Measurements from ENCODE around the gene PPFIBP2. TPM values are rescaled to one million over a fixed set of nuclear protein-coding genes. Genes with fewer than 3 reads are reported as not detected.

Gene PPFIBP2
- total RNA-seq, 1 donor from 2014 or later, result 64.1 TPM

DNA sequence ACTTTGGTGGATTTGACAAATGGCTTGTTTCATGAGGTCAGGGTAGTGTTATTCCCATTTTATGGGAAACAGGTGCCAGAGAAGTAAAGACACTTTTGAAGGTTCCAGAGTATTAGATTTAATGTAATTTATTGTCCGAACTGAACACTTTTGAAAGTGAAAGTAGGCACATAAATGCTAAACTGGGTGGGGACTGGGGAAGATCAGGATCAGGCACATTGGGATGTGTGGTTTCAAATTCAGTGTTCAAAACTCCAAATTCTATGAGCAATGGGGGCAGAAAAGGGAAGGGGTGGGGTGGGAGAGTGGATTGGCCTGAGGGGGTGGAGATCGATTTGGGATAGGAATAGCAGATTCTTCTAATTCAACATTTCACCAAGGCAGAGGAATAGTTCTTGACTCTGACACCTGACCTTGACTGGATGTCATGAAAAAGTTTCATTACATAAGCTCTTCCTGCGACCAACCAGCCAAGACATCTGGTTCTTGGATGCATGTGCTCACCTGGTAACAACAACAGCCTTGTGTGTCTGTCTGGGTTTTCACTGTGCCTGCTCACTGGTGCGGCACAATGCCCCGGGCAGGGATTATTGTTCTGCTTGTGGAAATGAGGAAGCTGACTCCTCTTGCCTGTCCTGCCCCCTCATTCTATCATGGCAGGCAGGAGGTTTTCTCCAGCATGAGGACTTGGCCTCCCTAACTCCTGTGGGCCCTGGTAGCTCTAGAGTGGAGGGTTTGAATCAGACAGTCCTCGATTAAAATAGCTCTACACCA, 10.8 kb downstream of the PPFIBP2 start:
- H3K27ac Mint-ChIP-seq, result no peak overlapping the region
- no peak overlapping the region for H3K4me3 Mint-ChIP-seq (ENCODE audit: low read depth)
- no peaks in the 10 kb centered on the region for H3K9me3 Mint-ChIP-seq (ENCODE audit: low read depth)
- no peaks in the 10 kb centered on the region for H3K4me1 Mint-ChIP-seq (ENCODE audit: low read depth)
- DNase-seq (ENCODE audit: low spot score, unreplicated experiment), result no peak
- H3K36me3 Mint-ChIP-seq (ENCODE audit: insufficient read depth), result peaks cover 1% of the 10 kb centered on the region
- peaks cover 3% of the 10 kb centered on the region for H3K27me3 Mint-ChIP-seq
- no peak for TF ChIP-seq CTCF (IDR thresholded peaks at IDR 0.05; ENCODE audit: unreplicated experiment)

DNA sequence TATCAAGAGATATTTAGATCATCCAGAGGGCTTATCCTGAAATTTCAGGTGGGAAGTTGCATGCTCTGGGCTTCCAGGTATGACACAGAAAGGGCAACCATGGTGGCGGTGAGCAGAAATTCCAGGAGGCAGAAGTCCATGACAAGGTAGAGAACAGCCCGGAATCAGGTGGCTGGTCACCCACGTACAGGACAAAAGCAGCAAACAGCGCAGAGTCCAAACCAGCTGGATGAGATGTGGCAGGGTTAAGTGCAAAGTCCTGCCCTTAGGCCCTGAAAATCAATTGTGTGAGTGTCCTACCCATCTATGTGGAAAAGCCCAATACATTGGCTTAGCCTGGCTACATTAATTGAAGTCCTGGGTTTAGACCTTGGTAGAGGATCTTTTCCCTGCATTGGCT, 11.6 kb downstream of the PPFIBP2 start:
- no peak for TF ChIP-seq CTCF (IDR thresholded peaks at IDR 0.05; ENCODE audit: unreplicated experiment)
- no peak overlapping the region for H3K4me3 Mint-ChIP-seq (ENCODE audit: low read depth)
- H3K36me3 Mint-ChIP-seq (ENCODE audit: insufficient read depth), result no peaks in the 10 kb centered on the region
- H3K4me1 Mint-ChIP-seq (ENCODE audit: low read depth), result no peaks in the 10 kb centered on the region
- no peak overlapping the region for H3K27ac Mint-ChIP-seq
- no peak for DNase-seq (ENCODE audit: low spot score, unreplicated experiment)
- no peaks in the 10 kb centered on the region for H3K9me3 Mint-ChIP-seq (ENCODE audit: low read depth)
- H3K27me3 Mint-ChIP-seq, result peaks cover 3% of the 10 kb centered on the region

DNA sequence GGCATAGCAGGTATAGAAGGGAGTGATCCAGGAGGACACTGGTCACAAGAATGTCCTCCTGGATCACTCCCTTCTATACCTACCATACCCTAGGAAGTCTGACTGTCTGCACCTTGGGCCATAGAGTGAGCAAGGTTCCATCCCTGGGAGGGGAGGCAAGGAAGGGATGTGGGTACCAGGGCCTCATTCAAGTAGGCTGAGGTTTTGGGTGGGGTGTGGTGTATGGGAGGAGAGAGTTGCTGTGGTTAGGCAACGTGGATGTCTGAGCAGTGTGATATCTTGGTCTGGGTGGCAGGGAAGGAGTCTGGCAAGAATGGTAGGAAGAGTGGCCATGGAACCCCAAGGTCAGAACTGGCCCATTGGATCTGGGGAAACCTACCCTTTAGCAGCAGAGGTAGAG, 13.2 kb downstream of the PPFIBP2 start:
- TF ChIP-seq CTCF (IDR thresholded peaks at IDR 0.05; ENCODE audit: unreplicated experiment), result no peak
- H3K4me1 Mint-ChIP-seq (ENCODE audit: low read depth), result no peaks in the 10 kb centered on the region
- no peaks in the 10 kb centered on the region for H3K9me3 Mint-ChIP-seq (ENCODE audit: low read depth)
- H3K36me3 Mint-ChIP-seq (ENCODE audit: insufficient read depth), result no peaks in the 10 kb centered on the region
- H3K4me3 Mint-ChIP-seq (ENCODE audit: low read depth), result no peak overlapping the region
- no peak overlapping the region for H3K27ac Mint-ChIP-seq
- no peak for DNase-seq (ENCODE audit: low spot score, unreplicated experiment)
- H3K27me3 Mint-ChIP-seq, result peaks cover 3% of the 10 kb centered on the region

DNA sequence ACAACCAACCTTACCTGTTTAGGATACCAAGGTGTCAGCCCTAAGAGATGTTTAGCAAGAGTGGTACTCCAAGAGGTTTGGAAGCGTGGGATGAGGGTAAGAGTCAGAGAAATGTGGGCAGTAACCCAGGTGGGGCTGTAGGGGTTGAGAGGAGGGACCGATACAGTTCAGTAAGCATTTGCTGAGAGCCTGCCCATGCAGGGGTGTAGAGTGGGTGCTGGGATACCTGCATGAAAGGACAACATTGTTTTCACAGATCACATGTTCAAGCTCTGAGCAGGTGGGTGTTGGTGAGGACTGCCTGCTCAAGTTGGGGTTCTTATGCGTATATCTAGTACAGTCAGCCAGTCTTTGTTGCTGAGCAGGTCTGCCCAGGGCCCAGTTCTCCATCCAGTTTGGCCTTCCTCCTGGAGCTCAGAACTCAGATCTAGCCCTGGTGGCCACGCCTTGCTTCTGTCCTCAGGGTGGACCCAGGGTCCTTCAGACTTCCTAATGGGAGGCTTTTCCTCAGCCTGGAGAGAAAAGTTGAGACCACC, 14.8 kb downstream of the PPFIBP2 start:
- no peak for TF ChIP-seq CTCF (IDR thresholded peaks at IDR 0.05; ENCODE audit: unreplicated experiment)
- no peaks in the 10 kb centered on the region for H3K4me1 Mint-ChIP-seq (ENCODE audit: low read depth)
- H3K27ac Mint-ChIP-seq, result no peak overlapping the region
- no peaks in the 10 kb centered on the region for H3K36me3 Mint-ChIP-seq (ENCODE audit: insufficient read depth)
- H3K4me3 Mint-ChIP-seq (ENCODE audit: low read depth), result no peak overlapping the region
- DNase-seq (ENCODE audit: low spot score, unreplicated experiment), result no peak
- no peaks in the 10 kb centered on the region for H3K9me3 Mint-ChIP-seq (ENCODE audit: low read depth)
- peaks cover 4% of the 10 kb centered on the region for H3K27me3 Mint-ChIP-seq

GRCh38 chr11:7530013-7530640, 16.3 kb downstream of the PPFIBP2 start:
- Mint-ChIP-seq H3K4me3 (ENCODE audit: low read depth) (no peak overlapping the region), H3K27ac (no peak overlapping the region)

More at GRCh38 chr11:7530013-7530640, 16.3 kb downstream of the PPFIBP2 start:
- no peaks in the 10 kb centered on the region for H3K36me3 Mint-ChIP-seq (ENCODE audit: insufficient read depth)
- DNase-seq (ENCODE audit: low spot score, unreplicated experiment), result no peak
- no peaks in the 10 kb centered on the region for H3K9me3 Mint-ChIP-seq (ENCODE audit: low read depth)
- no peaks in the 10 kb centered on the region for H3K4me1 Mint-ChIP-seq (ENCODE audit: low read depth)
- TF ChIP-seq CTCF (IDR thresholded peaks at IDR 0.05; ENCODE audit: unreplicated experiment), result no peak
- H3K27me3 Mint-ChIP-seq, result peaks cover 4% of the 10 kb centered on the region

Measured in progenitor cell of endocrine pancreas (in vitro differentiated cells).